ENCODE results near the gene BTBD2. TPM values are rescaled to one million over a fixed set of nuclear protein-coding genes. Genes with fewer than 3 reads are reported as not detected.

The BTBD2 gene
- total RNA-seq, 4 donors from 2014 or later, result 57.8 to 114 (median 76.0) TPM

GRCh38 chr19:2054763-2055162 lies 39.2 kb upstream of the BTBD2 start:
- no peaks in the 10 kb centered on the region for H3K9me3 ChIP-seq
- H3K4me1 ChIP-seq, result peaks cover 4 to 74% (median 49%) of the 10 kb centered on the region in 4 donors
- H3K36me3 ChIP-seq, result no peaks in the 10 kb centered on the region
- no peak for TF ChIP-seq CTCF (IDR thresholded peaks at IDR 0.05)
- TF ChIP-seq POLR2A (IDR thresholded peaks at IDR 0.05), result peak; percentile 14 to 55
- H3K27ac ChIP-seq, result peak overlapping the region; percentile 73 to 100 (median 94)
- H3K27me3 ChIP-seq, result no peaks in the 10 kb centered on the region
- peak in 2 of 3 donors; percentile 79 to 81 for DNase-seq
- H3K4me3 ChIP-seq, result no peak overlapping the region

- DNase-seq, result peak in 1 of 3 donors; percentile 78
- Histone ChIP-seq H3K27ac (peak overlapping the region; percentile 65 to 100 (median 94)), H3K9me3 (no peaks in the 10 kb centered on the region), H3K4me3 (no peak overlapping the region), H3K4me1 (peaks cover 4 to 72% (median 50%) of the 10 kb centered on the region in 4 donors), H3K27me3 (no peaks in the 10 kb centered on the region), H3K36me3 (no peaks in the 10 kb centered on the region)
- TF ChIP-seq CTCF (IDR thresholded peaks at IDR 0.05), result no peak
- no peak for TF ChIP-seq POLR2A (IDR thresholded peaks at IDR 0.05)
Measured at GRCh38 chr19:2053601-2054389, 38.3 kb upstream of the BTBD2 start.

GRCh38 chr19:2051773-2052704 lies 36.5 kb upstream of the BTBD2 start:
- TF ChIP-seq CTCF (IDR thresholded peaks at IDR 0.05) (no peak), POLR2A (IDR thresholded peaks at IDR 0.05) (no peak)
- H3K27ac ChIP-seq, result peak overlapping the region; percentile 98 to 99 (median 99)
- peak in 2 of 3 donors; percentile 65 to 76 for DNase-seq
- no peaks in the 10 kb centered on the region for H3K9me3 ChIP-seq
- peaks cover 6 to 72% (median 63%) of the 10 kb centered on the region in 4 donors for H3K4me1 ChIP-seq
- H3K36me3 ChIP-seq, result no peaks in the 10 kb centered on the region
- no peaks in the 10 kb centered on the region for H3K27me3 ChIP-seq
- peak overlapping the region; percentile 85 to 100 (median 98) for H3K4me3 ChIP-seq

- peak; percentile 95 to 97 (median 96) for DNase-seq
- Histone ChIP-seq H3K27me3 (no peaks in the 10 kb centered on the region), H3K36me3 (peaks cover 0 to 6% (median 0%) of the 10 kb centered on the region in 3 donors), H3K4me1 (peaks cover 8 to 74% (median 60%) of the 10 kb centered on the region in 4 donors), H3K4me3 (peak within 1 kb of the TSS; percentile 85 to 100 (median 98)), H3K27ac (peak within 1 kb of the TSS; percentile 98 to 99 (median 99)), H3K9me3 (no peaks in the 10 kb centered on the region)
- TF ChIP-seq CTCF (IDR thresholded peaks at IDR 0.05) (peak; percentile 53 to 77 (median 66)), POLR2A (IDR thresholded peaks at IDR 0.05) (peak; percentile 95 to 100)
Measured at GRCh38 chr19:2050991-2051772, 35.7 kb upstream of the BTBD2 start, which contains the start of gene MKNK2. TSS of gene MKNK2 (minus strand) at chr19:2051244. CDS start at chr19:2050851, 393 bp downstream.

Measured in Peyer's patch (tissue), 4 donors.